HEK293 (cell line): Measurements from ENCODE around the gene LPCAT1.
A peak's percentile ranks its signal among the peaks of the same experiment; 100 is the strongest.

Experiments used
- BCL6B ChIP-seq: fragments of 450-650 bp; formaldehyde crosslinking; IDR thresholded peaks from 2 replicates; pipeline ENCODE4 v1.5.1; 2017; ENCODE audit warnings: missing biosample characterization, missing genetic modification characterization
- GLI2 ChIP-seq: fragments of 450-650 bp; formaldehyde crosslinking; IDR thresholded peaks from 2 replicates; pipeline ENCODE4; 2017; ENCODE audit warnings: missing biosample characterization, missing genetic modification characterization, low read depth, borderline replicate concordance
- GLIS1 ChIP-seq: fragments of 450-650 bp; formaldehyde crosslinking; IDR thresholded peaks from 2 replicates; pipeline ENCODE4 v1.5.1; 2016; ENCODE audit warnings: missing biosample characterization, missing genetic modification characterization
- HOXA7 ChIP-seq: sonication (generic); formaldehyde crosslinking; IDR thresholded peaks from 2 replicates; pipeline ENCODE4 v1.8.1; 2022; ENCODE audit warnings: missing genetic modification reagents, borderline replicate concordance
- IKZF3 ChIP-seq: fragments of 450-650 bp; IDR thresholded peaks from 2 replicates; pipeline ENCODE4 v1.5.0; 2018; ENCODE audit warnings: missing biosample characterization, mild to moderate bottlenecking, missing genetic modification characterization, moderate library complexity
- KLF7 ChIP-seq: fragments of 450-650 bp; formaldehyde crosslinking; IDR thresholded peaks from 2 replicates; pipeline ENCODE4 v1.5.1; 2016; ENCODE audit warnings: missing biosample characterization, missing genetic modification characterization, borderline replicate concordance
- OSR2 ChIP-seq: fragments of 450-650 bp; formaldehyde crosslinking; IDR thresholded peaks from 2 replicates; pipeline ENCODE4 v1.5.1; 2016; ENCODE audit warnings: missing biosample characterization, missing genetic modification characterization
- PRDM4 ChIP-seq: fragments of 450-650 bp; formaldehyde crosslinking; IDR thresholded peaks from 2 replicates; pipeline ENCODE4 v1.5.1; 2017; ENCODE audit warnings: missing biosample characterization, missing genetic modification characterization
- SP7 ChIP-seq: fragments of 450-650 bp; formaldehyde crosslinking; IDR thresholded peaks from 2 replicates; pipeline ENCODE4 v1.5.1; 2016; ENCODE audit warnings: missing biosample characterization, missing genetic modification characterization
- WT1 ChIP-seq: fragments of 450-650 bp; formaldehyde crosslinking; IDR thresholded peaks from 2 replicates; pipeline ENCODE4 v1.5.1; 2016; ENCODE audit warnings: missing biosample characterization, missing genetic modification characterization
- ZBTB44 ChIP-seq: fragments of 450-650 bp; IDR thresholded peaks from 2 replicates; pipeline ENCODE4 v1.5.1; 2018; ENCODE audit warnings: missing biosample characterization, mild to moderate bottlenecking, missing genetic modification characterization
- ZBTB6 ChIP-seq: fragments of 450-650 bp; formaldehyde crosslinking; IDR thresholded peaks from 2 replicates; pipeline ENCODE4 v1.5.1; 2017; ENCODE audit warnings: missing biosample characterization, missing genetic modification characterization
- ZBTB8A ChIP-seq: fragments of 450-650 bp; formaldehyde crosslinking; IDR thresholded peaks from 2 replicates; pipeline ENCODE4 v1.5.1; 2016; ENCODE audit warnings: missing biosample characterization, missing genetic modification characterization
- ZFHX2 ChIP-seq: fragments of 450-650 bp; formaldehyde crosslinking; conservative IDR thresholded peaks from 2 replicates; pipeline ENCODE4 v1.5.1; 2016; ENCODE audit warnings: missing biosample characterization, missing genetic modification characterization
- ZFP69B ChIP-seq: fragments of 450-650 bp; formaldehyde crosslinking; IDR thresholded peaks from 2 replicates; pipeline ENCODE4 v1.5.1; 2016; ENCODE audit warnings: missing biosample characterization, missing genetic modification characterization
- ZNF169 ChIP-seq: fragments of 450-650 bp; formaldehyde crosslinking; IDR thresholded peaks from 2 replicates; pipeline ENCODE4 v1.5.1; 2016; ENCODE audit warnings: missing biosample characterization, missing genetic modification characterization
- ZNF202 ChIP-seq: fragments of 450-650 bp; formaldehyde crosslinking; IDR thresholded peaks from 2 replicates; pipeline ENCODE4 v1.5.1; 2016; ENCODE audit warnings: missing biosample characterization, missing genetic modification characterization, borderline replicate concordance
- ZNF335 ChIP-seq: fragments of 450-650 bp; formaldehyde crosslinking; conservative IDR thresholded peaks from 2 replicates; pipeline ENCODE4 v1.5.1; 2016; ENCODE audit warnings: missing biosample characterization, missing genetic modification characterization
- ZNF350 ChIP-seq: fragments of 450-650 bp; formaldehyde crosslinking; IDR thresholded peaks from 2 replicates; pipeline ENCODE4 v1.5.0; 2017; ENCODE audit warnings: missing biosample characterization, mild to moderate bottlenecking, missing genetic modification characterization
- ZNF354C ChIP-seq: fragments of 450-650 bp; formaldehyde crosslinking; IDR thresholded peaks from 2 replicates; pipeline ENCODE4 v1.5.1; 2016; ENCODE audit warnings: missing biosample characterization, missing genetic modification characterization, low read depth, borderline replicate concordance
- ZNF362 ChIP-seq: fragments of 450-650 bp; formaldehyde crosslinking; IDR thresholded peaks from 2 replicates; pipeline ENCODE4 v1.5.1; 2016; ENCODE audit warnings: missing biosample characterization, missing genetic modification characterization
- ZNF513 ChIP-seq: fragments of 450-650 bp; IDR thresholded peaks from 2 replicates; pipeline ENCODE4 v1.5.1; 2018; ENCODE audit warnings: missing biosample characterization, missing genetic modification characterization
- ZNF580 ChIP-seq: fragments of 450-650 bp; formaldehyde crosslinking; IDR thresholded peaks from 2 replicates; pipeline ENCODE4 v1.5.1; 2016; ENCODE audit warnings: missing biosample characterization, missing genetic modification characterization
- ZNF585B ChIP-seq: fragments of 450-650 bp; formaldehyde crosslinking; IDR thresholded peaks from 2 replicates; pipeline ENCODE4 v1.5.1; 2016; ENCODE audit warnings: missing biosample characterization, missing genetic modification characterization
- ZNF600 ChIP-seq: fragments of 450-650 bp; formaldehyde crosslinking; IDR thresholded peaks from 2 replicates; pipeline ENCODE4 v1.5.1; 2016; ENCODE audit warnings: missing biosample characterization, missing genetic modification characterization
- ZNF692 ChIP-seq: fragments of 450-650 bp; formaldehyde crosslinking; IDR thresholded peaks from 2 replicates; pipeline ENCODE4 v1.5.1; 2016; ENCODE audit warnings: missing biosample characterization, missing genetic modification characterization
- ZNF843 ChIP-seq: fragments of 450-650 bp; formaldehyde crosslinking; IDR thresholded peaks from 2 replicates; pipeline ENCODE4 v1.5.1; 2016; ENCODE audit warnings: missing biosample characterization, missing genetic modification characterization
- ZXDB ChIP-seq: fragments of 450-650 bp; formaldehyde crosslinking; IDR thresholded peaks from 2 replicates; pipeline ENCODE4 v1.5.1; 2016; ENCODE audit warnings: missing biosample characterization, missing genetic modification characterization

The LPCAT1 gene

GRCh38 chr5:1521671-1522600, 1.8 kb downstream of the LPCAT1 start (continued):
- no peak for TF ChIP-seq ZNF513 (tag by site-specific recombination)
- no peak for TF ChIP-seq ZNF692 (tag by site-specific recombination)
- no peak for TF ChIP-seq ZNF580 (tag by site-specific recombination)
- TF ChIP-seq ZBTB44 (tag by site-specific recombination), result no peak
- no peak for TF ChIP-seq ZNF585B
- peak; percentile 83 for TF ChIP-seq ZFHX2
- TF ChIP-seq ZNF350, result no peak
- TF ChIP-seq OSR2 (tag by site-specific recombination), result peak; percentile 86
- TF ChIP-seq ZXDB (tag by site-specific recombination), result peak; percentile 87
- TF ChIP-seq ZNF202, result no peak
- peak; percentile 78 for TF ChIP-seq PRDM4 (tag by site-specific recombination)
- peak; percentile 47 for TF ChIP-seq ZNF335 (tag by site-specific recombination)
- TF ChIP-seq KLF7, result no peak
- no peak for TF ChIP-seq GLI2
- peak; percentile 50; the same call in 1 of the 2 replicates for TF ChIP-seq ZBTB8A (tag by site-specific recombination)
- TF ChIP-seq ZFP69B (tag by site-specific recombination), result no peak
- TF ChIP-seq ZNF362 (tag by site-specific recombination), result no peak
- TF ChIP-seq ZNF843 (tag by site-specific recombination), result no peak
- no peak for TF ChIP-seq ZNF169 (tag by site-specific recombination)
- TF ChIP-seq IKZF3, result peak; percentile 67
- TF ChIP-seq ZNF600 (tag by site-specific recombination), result peak; percentile 73
- TF ChIP-seq SP7, result peak; percentile 80
- peak; percentile 88 for TF ChIP-seq GLIS1 (tag by site-specific recombination)
- no peak for TF ChIP-seq HOXA7 (CRISPR knock-in tag)
- no peak for TF ChIP-seq ZNF354C (tag by site-specific recombination)
- TF ChIP-seq BCL6B (tag by site-specific recombination), result no peak
- TF ChIP-seq ZBTB6 (tag by site-specific recombination), result no peak
- 0 out of 2 replicates have a peak, but pooled peaks have one; percentile 11 for TF ChIP-seq WT1 (tag by site-specific recombination)
